Transverse colon (tissue), 3 donors: ENCODE results near the gene AKAP6.

Source experiments
- CTCF ChIP-seq, 5 experiments: fragments of 200-600 bp in 3 of 5; fragments of 450-650 bp in 2 of 5; sonication (generic) in 3 of 5; IDR thresholded peaks; 1 replicate in 2 of 5; 2 replicates in 3 of 5; pipeline ENCODE4 v1.5.1; 2016 to 2017; ENCODE audit warnings: antibody characterized with exemption in 5 of 5, inconsistent platforms in 3 of 5, mild to moderate bottlenecking in 2 of 5, moderate library complexity in 1 of 5
- EP300 ChIP-seq: sonication (generic); formaldehyde crosslinking; IDR thresholded peaks from one replicate; pipeline ENCODE4 v1.6.1; 2017; ENCODE audit warnings: antibody characterized with exemption, low read depth
- POLR2A ChIP-seq: fragments of 450-650 bp; IDR thresholded peaks from one replicate; pipeline ENCODE4 v1.6.1; 2016; ENCODE audit warnings: antibody characterized with exemption, mild to moderate bottlenecking, moderate library complexity

- TF ChIP-seq CTCF (IDR thresholded peaks at IDR 0.05) (no peak), POLR2A (no peak), EP300 (no peak)
Measured at GRCh38 chr14:32576977-32577376, 247.9 kb downstream of the AKAP6 start.
